T follicular helper cell (primary cell): Measurements from ENCODE around the gene CDYL2.

Experiments used
- DNase-seq: peaks from one replicate; pipeline ENCODE4 v3.0.0-alpha.2; 2020; ENCODE audit warnings: low read depth

Gene CDYL2

DNA sequence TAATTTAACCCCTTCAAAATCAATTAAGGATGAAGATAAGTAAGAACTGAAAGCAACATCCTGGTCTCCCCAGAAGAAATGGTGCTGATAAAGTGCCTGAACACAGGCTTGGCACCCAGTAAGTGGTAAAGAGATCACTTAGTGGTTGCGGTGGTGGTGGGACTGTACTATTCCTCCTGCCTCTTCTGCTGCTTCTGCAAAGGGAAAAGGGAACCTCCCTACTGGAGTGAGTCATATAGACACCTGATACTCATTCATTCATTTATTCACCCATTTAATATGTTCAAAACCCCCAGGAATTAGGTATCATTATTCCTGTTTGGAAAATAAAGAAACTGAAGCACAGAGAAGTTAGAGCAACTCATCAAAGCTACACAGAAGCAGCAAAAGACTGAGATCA is 60.6 kb downstream of the CDYL2 start:
- DNase-seq: no peak

DNA sequence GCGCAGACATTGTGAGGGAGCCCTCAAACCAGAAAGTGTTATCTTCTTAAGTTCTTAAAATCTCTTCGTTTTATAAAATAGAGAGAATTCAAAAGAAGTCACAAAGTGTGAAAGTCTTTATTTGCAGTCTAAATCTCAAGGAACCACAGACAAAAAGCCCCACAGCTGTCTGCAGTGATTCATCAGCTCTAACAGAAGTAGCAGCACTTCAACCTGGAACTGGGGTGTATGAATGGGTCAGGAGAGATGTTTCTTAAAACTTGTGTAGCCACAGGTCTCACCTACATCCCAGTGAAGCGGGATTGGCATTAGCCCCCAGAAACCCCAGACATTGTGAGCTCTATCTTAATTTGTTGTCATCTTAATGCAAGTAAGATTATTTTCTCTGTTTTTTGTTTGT is 61.1 kb downstream of the CDYL2 start:
- DNase-seq: no peak

DNA sequence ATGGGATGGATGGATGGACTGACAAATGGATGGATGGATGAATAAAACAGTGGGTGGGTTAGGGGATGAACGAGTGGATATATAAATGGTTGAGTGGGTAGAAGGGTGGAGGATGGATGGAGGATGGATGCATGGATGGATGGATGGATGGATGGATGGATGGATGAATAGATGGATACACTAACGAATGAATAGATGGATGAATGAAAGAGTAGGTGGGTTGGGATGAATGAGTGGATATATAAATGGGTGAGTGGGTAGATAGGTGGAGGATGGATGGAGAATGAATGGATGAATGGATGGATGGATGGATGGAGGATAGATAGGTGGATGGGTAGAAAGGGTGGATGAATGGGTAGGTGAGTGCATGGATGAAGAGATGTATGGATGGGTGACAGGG is 62.1 kb downstream of the CDYL2 start:
- no peak for DNase-seq

DNA sequence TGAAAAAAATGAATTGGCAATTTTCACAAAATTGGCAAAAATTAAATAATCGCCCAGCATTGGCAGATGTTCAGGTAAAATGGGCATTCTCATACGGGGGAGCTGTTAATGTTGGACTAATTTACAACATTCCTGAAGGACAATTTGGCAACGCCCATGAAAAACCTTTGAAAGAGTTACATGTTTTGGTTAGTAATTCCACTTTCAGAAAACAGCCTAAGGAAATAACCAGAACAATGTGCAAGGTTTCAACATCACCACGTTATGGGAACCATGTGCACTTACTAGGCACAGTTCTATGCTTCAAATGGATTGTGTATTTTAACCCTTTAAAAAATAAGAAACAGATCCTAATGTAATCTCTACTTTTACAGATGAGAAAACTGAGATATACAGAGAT is 62.7 kb downstream of the CDYL2 start:
- DNase-seq: no peak

DNA sequence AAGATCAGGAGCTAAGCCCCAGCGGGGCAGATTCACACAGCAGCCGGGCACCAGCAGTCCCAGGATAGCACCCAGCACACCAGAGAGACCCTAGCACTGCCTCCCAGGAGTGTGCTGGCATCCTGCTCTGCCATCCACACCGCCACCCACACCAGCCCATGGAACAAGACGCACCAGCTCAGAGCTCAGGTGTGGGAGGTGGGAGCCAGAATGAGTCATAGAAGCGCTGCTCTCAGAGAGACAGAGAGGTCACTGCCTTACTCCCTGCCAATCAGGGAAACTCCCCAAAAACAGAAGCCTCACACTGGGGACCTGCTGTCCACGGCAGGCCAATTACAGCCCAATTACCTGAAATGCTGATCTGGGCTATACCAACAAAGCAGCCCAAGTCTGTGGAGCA is 64.9 kb downstream of the CDYL2 start:
- no peak for DNase-seq

DNA sequence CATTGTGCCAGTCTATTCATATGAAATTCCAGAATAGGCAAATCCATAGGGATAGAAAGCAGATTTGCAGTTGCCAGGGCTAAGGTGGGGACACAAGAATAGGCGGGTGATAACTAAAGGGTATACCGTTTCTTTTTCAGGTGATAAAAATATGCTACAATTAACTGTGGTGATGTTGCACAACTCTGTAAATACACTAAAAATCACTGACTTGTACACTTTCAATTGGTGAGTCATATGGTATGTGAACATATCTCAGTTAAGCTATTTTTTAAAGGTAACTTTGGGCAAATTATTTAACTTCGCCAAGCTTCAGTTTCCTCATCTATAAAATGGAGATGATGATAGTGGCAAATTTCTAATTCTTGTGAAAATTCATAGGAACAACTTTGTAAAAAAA is 65.9 kb downstream of the CDYL2 start:
- DNase-seq: no peak

DNA sequence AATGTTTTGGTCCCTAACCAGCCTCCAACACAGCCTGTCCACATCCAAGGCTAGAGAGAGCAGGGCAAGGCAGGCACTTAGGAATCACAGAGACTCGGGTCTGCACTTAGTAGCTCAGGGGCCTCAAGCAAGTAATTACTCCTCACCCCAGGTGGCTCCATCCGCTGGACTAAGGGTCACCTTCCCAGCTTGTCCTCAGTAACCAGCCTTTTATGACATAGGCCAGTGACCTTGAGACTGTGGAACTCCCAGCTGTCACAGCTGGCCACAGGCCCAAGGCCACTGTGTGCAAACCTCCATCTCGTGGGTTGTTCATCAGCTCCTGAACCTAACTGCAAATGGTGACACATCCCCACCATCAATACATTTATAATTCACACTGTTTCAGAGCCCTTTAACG is 68.6 kb downstream of the CDYL2 start:
- DNase-seq: no peak

DNA sequence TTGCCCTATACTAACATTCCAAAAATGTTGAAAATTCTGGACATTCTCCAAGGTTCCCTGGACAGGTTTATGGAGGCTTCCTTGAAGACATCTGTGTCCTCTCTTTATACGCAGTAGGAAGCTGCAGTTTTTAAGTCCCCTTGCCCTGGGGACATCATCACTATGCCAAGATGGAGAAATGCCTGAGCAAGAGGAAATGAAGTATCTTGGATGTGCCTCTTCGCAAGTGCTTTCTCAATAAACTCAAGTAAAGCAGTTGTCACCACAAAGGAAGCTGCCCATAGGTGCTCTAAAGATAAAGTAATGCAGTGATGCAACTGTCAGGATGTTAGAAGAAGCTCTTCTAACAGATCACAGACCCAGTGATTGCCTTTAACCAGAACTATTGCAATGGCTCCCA is 71.0 kb downstream of the CDYL2 start:
- DNase-seq: no peak

DNA sequence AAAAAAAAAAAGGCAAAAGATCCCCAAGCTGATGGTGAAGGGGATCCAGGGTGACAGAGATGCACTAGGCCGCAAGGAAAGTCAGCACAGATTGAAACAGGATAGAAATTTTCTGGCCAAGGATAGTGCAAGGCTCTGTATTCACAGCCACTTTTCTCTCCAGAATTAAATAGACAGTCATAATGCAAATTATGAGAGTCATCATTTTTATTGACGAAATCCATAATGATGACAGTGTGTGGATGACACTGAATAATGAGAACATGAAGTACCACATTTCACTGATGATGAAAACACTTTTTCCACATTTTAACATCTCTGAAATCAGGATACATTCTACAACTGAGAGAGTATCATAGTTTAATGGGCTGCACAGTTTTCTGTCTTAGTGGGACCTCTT is 72.5 kb downstream of the CDYL2 start:
- DNase-seq: no peak

DNA sequence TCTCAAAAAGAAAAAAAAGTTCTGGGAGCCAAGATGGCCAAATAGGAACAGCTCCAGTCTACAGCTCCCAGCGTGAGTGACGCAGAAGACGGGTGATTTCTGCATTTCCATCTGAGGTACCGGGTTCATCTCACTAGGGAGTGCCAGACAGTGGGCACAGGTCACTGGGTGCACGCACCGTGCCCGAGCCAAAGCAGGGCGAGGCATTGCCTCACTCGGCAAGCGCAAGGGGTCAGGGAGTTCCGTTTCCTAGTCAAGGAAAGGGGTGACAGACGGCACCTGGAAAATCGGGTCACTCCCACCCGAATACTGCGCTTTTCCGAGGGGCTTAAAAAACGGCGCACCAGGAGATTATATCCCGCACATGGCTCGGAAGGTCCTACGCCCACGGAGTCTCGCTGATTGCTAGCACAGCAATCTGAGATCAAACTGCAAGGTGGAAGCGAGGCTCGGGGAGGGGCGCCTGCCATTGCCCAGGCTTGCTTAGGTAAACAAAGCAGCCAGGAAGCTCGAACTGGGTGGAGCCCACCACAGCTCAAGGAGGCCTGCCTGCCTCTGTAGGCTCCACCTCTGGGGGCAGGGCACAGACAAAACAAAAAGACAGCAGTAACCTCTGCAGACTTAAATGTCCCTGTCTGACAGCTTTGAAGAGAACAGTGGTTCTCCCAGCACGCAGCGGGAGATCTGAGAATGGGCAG is 77.2 kb downstream of the CDYL2 start:
- peak; percentile 0 for DNase-seq

DNA sequence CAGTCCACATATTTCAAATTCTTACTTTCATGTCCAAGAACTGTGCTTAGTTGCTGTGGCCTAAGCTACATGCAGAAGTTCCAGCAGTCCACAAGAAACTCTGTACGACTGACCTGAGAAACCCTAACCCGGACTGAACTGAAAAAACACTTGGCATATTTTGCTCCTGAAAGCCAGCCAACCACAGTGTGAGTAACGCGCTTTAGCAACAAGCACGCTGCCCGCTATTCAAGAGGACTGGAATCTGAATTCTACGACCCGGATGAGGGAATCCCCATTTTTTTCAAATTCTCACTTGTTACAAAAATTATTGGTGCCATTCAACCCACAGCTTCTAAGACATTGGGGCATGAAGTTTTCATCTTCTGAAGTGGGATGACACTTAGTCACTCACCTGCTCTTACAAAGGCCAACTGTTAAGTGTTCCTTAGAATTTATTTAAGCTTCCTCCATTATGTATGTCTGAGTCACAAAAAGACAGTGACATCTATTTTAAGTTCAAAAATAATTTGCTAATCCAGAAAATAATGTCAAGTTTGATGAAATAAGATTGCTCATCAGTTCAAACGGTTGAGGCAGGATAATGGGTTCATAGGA is 78.7 kb downstream of the CDYL2 start:
- DNase-seq: no peak

DNA sequence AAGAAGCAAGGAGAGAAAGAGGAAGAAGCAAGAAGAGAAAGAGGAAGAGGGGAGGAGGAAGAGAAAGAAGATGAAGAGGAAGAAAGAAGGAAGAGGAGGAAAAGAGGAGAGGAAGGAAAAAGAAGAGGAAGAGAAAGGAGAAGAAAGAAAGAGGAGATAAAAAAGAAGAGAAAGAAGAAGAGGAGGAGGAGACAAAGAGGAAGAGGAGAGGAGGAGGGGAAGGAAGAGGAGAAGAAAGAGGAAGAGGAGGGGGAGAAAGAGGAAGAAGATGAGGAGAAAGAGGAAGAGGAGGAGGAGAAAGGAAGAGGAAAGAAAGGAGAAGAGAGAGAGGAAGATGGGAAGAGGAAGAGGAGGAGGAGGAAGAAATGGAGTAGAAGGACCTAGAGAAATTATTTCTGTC is 80.4 kb downstream of the CDYL2 start:
- DNase-seq: no peak

DNA sequence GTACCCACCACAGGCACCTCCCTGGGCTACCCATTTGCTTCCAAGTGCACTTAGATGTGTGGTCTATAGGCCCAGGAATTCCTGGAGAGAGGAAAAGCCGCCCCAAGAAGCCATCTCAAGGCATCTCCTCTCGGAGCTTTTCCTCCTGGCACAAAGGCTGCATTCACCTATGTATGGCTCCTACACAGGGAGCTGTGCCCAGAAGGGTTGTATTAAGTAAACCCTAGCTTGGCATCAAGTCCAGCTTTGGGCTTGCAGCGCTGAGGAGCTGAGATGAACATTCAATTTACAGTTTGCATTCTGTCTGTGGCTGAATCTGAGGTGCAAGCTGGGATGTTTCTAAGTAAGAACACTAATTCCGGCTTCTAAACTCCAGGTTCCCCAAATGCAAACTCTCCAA is 81.3 kb downstream of the CDYL2 start:
- no peak for DNase-seq

DNA sequence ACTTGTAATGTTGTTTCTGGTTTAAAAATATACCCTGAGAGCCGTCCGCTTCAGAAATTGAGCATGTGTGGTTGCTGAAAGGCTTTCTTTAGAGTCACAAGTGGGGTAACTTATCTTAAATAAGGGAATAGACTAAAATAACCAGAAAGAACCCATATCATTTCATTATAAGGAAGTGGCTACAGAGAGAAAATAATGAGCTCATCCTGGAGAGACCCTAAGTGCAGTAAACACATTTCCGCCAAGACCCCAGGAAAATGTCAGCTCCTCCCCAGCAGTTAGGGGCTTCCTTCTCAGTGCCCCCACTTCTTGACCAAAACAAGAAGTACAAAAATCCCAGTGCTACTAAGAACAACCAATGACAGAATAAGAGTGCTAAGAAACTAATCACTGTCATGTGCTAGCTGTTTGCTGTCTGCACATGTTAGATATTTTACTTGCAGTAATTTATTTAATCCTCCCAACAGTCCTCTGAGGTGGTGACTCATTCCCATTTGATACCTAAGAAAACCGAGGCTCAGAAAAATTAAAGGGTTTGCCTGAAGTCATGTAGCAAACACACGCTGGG is 83.5 kb downstream of the CDYL2 start:
- no peak for DNase-seq

DNA sequence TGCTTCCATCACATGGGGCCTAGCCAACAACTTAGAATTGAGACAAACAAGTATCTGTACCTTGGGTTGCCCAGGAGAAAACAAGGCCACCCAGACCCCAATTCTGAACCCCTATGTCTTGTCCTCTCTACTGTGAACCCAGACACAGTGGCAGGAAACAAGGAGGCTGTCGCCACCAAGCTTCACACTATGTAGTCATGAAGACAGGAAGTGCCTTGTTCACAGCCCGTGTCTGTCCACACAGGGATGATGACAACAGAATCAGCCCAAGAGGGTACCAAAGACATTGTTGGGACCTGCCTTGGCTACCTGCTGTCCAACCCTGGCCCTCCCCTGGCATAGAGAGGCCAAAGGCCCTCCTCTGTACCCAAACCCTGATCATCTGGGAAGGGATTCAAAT is 84.8 kb downstream of the CDYL2 start:
- no peak for DNase-seq

DNA sequence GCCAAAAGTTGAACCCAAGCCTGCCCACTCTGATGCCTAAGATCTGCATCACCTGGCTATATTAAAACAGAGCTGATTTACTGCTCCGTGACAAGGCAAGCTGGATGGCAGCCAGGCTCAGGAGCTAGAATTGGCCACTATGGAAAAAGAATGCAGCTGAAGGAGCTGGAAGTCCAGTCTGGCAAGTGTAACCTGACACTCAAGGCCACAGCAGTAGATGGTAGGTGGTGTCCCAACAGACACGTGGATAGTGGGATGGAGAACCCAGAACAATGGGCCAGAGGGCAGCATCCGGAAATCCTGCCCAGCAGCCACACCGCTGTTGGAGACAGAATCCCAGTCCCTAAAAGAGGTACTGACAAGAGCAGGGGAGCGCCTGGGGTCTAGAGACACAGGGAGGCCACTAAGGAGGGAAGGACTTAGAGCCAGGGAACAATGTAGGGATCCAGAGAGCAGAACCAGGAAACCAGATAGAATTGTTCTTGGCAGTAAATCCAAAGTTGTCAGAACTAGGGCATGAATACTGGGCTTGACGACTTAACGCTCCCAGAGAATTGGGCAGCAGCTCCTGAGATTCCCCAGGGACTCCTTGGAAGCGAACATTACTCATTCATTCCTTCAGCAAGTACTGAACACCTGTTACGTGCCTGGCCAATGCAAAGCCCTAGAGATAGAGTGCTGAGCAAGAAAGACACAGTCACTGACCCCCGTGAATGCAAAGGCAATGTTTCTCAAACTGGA is 85.7 kb downstream of the CDYL2 start:
- DNase-seq: no peak

DNA sequence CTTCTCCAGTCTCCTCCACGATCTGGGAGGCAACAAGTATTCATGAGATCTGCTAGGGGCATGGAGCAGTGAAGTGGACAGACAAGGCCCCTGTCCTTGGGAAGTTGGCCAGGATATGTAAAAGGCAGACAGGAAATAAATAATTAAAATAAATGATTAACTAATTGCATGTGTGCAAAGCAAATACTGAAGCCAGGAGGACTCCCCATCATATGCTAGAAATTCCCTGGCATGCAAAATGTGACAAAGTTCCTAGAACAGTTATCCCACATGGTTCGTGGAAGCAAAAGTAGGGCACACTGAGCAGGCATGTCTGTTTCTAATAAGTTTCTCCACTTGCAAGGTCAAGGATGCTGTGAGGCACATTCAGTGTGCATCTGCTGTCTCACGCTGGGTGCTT is 86.8 kb downstream of the CDYL2 start:
- DNase-seq: no peak

DNA sequence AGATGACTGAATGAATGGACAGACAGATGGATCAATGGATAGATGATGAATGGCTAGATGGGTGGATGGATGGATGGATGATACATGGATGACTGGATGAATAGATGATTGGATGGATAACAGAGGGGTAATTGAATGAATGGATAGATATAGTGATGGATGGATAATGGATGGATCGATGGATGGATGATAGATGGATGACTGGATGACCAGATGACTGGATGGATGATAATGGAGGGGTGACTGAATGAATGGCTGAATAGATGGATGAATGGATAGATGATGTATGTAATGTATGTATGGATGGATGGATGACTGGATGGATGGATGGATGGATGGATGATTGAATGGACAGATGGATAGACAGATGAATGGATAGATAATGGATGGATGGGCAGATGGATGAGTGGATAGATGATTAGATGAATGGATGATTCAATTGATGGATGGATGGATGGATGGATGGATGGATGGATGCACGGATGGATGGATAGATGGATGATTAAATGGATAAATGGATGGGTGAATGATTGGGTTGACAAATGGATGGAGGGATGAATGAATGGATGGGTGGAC is 87.7 kb downstream of the CDYL2 start:
- no peak for DNase-seq

DNA sequence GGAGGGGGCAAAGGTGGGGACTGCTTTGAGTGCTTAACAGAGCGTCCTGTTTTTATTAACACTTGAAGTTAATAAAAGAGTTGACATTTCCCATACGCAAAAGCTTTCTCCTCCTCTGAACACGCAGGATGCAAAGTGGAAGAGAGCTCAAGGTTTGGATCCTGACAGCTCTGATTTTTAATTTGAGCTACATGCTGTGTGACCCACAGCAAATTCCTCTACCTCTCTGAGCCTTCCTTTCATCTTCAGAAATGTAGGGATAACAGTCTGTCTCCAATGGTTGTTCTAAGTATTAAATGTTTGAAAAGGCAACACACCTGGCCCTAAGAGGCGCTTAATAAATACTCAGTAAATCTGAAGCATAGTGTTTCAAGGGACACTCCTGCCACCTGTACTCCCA is 93.0 kb downstream of the CDYL2 start:
- no peak for DNase-seq

DNA sequence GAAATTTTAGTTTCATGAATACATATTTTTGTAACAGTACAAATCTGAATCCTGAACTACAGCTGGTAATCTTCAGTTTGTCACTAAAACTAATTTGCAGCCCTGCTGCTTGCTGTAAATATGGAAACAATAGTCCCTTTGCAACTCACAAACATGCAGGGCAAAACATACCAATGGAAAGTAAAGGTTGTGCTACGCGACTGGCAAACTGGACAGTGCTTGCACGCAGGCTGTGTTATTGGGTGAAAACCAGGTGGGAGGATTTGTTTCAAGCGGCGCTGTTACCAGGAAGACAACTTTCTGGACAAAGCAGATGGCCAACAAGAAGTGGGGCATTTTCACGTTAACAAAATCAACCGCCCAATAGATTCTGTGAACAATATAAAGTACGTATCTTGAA is 93.5 kb downstream of the CDYL2 start:
- no peak for DNase-seq

DNA sequence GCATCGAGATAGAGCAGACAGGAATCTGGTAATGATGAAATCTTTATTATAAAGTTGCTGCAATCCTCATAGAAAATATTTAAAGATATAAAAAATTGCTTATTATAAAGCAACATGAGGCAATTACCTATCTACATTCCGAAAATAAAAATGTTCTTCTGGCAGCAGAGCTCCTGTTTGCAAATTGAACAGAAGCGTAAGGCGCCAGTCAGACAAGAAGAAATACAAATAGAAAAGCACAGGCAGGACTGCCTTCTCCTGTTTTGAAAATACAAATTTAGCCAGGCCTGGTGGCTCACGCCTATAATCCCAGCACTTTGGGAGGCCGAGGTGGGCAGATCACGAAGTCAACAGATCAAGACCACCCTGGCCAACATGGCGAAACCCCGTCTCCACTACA is 95.6 kb downstream of the CDYL2 start:
- DNase-seq: no peak

DNA sequence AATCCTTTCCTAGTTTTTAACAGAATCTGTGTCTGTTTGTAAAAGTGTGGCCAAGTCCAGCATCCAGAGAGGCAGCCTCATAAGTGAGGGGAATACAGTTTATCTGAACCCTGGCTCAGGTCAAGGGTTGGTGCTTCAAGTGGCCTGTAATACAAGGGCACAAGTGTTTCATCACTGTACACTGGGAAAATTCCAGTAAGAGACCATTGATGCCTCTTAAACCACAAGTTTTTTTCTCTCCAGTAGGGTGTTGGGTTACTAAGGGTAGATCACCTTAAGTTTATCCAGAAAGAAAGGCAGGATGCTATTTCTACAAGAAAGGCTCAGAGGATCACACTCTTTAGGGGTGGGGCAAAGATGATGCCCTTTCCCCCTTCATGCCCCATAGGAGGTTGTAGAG is 96.7 kb downstream of the CDYL2 start:
- no peak for DNase-seq

DNA sequence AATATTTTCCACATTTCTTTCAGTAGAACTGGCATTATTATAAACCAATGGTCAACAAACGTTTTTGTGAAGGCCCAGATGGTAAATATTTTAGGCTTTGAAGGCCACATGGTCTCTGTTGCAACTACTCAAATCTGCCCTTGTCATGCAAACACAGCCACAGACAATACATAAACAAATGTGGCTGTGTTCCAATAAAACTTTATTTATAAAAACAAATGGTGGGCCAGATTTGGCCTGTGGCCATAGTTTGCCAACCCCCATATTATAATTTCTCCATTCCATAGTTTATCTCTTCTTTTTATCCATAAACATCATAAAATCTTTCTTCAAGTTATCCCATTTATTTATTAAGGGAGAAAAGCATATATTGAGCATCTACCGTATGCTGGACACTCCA is 98.8 kb downstream of the CDYL2 start:
- DNase-seq: no peak
